Right hindlimb (tissue), 1 donor: ENCODE results near the gene LCNL1.

Experiments used
- DNase-seq: peaks from one replicate; pipeline ENCODE4 v3.0.0-alpha.2; 2018

Gene LCNL1

DNA sequence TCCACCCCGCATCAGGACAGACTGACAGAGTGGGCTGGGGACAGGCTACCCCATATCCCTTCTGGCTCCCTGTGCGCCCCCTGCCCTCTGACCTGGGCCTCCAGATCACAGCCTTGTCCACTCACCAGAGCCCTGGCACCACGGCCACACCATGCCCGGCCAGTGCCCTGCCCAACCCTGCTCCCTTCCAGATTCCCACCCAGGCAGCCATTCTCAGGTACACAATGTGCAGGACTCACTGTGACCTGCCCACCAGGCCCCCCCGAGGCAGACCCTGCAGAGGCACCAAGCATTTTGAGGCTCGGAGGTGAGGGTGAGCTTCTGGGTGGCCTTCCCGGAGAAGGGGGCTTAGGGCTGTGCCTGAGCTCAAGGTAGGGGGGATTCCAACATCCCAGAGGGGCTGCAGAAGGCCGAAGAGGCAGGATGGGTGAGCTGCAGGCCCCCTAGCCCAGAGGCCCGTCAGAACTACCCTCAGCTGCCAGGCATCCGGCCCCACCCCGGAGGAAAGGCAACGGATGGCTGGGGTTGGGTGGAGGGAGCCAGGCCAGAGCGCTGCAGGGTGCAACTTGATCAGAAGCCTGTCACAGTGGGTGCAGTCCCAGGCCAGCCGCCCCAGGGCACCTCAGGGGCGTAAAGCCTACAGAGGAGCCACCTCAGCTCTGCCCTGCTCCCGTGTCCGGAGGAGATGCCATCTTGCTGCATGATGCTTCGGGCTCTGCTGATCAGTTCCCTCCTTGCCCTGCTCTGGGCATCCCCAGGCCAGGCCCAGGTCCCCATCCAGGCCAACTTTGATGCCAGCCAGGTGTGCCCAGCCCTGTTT is at the start of gene LCNL1:
TSS of gene LCNL1 (plus strand) at position 762 of the 820 bp plus-strand sequence. CDS start 594 bp downstream, outside the sequence.
- DNase-seq = no peak

GRCh38 chr9:136934277-136934676 is 48.5 kb upstream of the LCNL1 start:
- DNase-seq = no peak

- DNase-seq = no peak
Observed at GRCh38 chr9:136935651-136936050, 47.1 kb upstream of the LCNL1 start.

DNA sequence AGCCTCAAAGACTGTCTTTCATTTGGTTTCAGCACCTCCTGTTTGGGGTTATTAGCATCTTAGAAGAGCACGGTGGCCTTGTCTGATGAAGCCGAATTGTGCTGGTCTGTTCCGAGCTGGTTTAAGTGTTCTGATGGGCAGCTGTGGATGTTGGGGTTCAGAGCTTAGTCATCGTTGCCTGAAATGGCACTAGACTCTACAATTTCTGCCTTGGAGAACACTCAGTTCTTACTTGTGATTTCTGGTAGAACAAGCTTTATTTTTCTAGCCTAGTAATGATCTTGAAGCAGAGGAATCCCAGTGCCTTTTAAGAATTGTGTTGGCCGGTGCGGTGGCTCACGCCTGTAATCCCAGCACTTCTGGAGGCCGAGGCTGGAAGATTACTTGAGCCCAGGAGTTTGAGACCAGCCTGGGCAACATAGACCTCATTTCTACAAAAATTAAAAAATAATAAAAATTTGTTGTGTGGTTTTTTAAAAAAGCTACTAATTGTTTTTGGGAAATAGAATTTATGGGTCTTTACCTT is 46.1 kb upstream of the LCNL1 start:
- DNase-seq = no peak

GRCh38 chr9:136937186-136938001 is 45.4 kb upstream of the LCNL1 start:
- DNase-seq = no peak

DNA sequence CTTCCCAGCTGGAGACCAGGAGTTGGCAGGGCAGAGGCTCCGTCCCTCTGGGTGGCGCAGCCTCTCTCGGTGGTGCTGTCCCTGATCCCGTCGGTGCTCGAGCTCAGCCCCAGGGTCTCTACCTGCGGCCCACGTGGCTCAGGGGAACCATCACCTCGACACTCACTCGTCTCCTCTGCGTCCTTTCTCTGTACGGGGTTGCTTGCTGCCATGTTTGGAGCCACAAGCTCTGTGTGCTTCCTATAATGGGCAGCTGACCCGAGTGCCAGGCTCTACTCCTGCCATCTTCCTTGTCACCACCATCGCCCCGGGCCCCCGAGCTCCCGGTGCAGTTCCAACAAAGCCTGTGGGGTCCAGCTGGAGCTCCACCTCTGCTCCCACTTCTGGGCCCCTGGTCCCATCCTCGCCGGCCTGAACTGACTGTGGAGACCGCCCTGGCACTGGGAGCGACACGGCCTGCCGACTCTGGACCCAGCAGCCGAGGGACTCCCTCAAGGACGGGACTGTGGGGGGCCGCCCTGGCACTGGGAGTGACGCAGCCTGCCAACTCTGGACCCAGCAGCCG is 43.3 kb upstream of the LCNL1 start:
- no peak for DNase-seq

- DNase-seq = no peak
Observed at GRCh38 chr9:136939996-136940525, 42.7 kb upstream of the LCNL1 start.

- DNase-seq = no peak
Observed at GRCh38 chr9:136940526-136941230, 42.1 kb upstream of the LCNL1 start.

- DNase-seq = no peak
Observed at GRCh38 chr9:136941231-136942111, 41.3 kb upstream of the LCNL1 start.

DNA sequence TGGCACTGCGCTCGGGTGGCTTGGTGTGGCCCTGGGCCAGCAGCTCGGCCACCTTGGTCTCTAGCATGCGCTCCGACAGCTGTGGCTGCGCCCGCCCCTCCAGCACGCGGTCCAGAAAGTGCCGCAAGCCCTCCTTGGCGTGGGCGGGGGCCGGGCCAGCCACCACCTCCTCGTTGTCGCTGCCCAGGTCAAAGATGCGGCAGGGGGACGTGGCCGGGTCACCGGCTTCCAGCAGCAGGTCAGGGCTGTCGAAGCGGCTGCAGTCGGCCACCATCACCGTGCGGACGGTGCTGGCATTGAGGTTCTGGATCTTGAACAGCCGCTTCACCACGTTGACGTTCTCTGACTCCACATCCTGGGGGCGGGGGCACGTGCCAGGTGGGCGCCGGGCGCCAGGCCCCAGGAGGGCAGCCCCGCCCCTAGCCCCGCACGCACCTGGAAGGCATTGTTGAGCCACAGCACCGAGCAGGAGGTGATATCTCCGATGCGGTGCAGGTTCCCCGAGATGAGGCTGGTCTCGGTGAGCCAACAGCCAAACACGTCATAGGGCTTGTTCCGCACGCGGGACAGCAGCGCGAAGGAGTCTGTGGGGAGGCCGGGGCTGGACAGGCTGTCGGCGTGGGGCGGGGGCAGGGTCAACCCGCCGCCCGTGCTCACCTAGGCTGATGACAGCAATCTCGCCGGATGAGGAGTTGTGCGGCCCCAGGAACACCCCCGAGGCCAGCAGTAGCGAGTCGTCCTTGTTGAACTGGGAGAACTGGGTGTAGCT is 40.5 kb upstream of the LCNL1 start:
- DNase-seq = no peak

DNA sequence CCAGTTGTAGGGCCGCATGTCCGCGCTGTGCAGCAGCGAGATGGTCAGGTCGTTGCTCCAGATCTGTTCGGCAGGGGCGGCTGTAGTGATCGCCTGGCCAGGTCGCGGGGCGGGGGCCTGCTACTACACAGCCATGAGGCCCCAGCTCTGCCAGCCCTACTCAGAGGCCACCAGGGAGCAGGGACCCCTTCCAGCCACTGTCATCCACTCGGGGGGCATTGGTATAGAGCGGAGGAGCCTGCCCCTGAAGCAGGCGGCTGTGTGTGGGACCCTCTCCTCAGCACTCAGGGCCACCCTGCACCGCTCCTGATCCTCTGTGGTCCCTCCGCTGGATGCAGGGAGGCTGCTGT is 39.9 kb upstream of the LCNL1 start:
- no peak for DNase-seq

- DNase-seq = no peak
Observed at GRCh38 chr9:136943291-136944211, 39.2 kb upstream of the LCNL1 start.

DNA sequence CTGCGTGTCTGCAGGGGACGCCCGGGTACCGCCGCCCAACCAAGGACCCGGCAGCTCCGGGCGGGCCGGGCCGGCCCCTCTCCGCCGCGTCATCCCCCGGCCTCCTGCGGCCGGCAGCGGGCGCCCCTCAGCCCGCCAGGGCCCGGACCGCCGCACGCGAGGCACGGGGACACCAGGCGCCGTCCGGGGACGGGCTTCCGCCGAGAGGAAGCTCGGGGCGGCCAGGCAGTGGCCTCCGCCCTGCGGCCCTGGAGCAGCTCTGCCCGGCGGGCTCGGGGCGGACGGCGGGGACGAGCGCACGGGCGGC is 38.6 kb upstream of the LCNL1 start:
- DNase-seq = no peak

DNA sequence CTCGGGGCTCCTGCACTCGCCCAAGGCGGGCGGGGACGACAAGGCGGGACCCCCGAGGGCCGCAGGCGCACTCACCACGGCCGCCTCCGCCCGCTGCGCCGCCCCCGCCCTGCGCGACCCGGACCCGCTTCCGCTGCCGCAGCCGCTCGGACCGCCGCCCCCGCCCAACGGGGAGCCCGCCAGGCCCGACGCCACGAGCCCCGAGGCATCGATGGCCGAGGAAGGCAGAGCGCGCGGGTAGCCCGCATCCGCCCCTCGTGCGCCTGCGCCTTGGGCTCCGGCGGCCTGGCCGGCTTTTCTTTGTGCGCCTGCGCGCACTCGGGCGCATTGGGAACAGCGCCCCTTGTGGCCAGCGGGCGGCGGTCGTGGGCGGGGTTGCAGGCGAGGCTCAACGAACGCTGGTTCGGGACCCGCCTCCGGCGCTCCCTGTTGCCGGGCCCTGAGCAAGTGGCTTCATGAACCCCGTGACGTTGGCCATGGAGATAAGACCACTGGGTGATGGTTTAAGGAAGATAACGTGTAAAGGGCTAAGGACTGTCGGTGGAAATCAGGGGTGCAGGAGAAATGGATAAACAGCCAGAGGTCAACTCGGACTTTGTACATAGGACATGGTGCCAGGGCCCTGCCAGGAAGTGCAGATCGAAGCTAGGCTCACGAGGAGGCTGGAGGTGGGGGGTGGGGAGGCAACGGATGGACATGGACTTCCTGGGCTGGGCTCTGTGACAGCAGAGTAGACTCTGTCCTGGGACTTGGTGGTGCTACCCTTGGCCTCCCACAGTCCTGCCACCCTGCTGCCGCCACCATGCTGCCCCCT is 38.1 kb upstream of the LCNL1 start, which contains the start of the genes C8G and FBXW5:
TSS of gene C8G (plus strand) at position 725 of the 814 bp plus-strand sequence. CDS start at position 803, 78 bp downstream.
TSS of gene FBXW5 (minus strand) at position 220 of the 814 bp plus-strand sequence. CDS start 655 bp downstream, outside the sequence.
- DNase-seq = peak; percentile 97

DNA sequence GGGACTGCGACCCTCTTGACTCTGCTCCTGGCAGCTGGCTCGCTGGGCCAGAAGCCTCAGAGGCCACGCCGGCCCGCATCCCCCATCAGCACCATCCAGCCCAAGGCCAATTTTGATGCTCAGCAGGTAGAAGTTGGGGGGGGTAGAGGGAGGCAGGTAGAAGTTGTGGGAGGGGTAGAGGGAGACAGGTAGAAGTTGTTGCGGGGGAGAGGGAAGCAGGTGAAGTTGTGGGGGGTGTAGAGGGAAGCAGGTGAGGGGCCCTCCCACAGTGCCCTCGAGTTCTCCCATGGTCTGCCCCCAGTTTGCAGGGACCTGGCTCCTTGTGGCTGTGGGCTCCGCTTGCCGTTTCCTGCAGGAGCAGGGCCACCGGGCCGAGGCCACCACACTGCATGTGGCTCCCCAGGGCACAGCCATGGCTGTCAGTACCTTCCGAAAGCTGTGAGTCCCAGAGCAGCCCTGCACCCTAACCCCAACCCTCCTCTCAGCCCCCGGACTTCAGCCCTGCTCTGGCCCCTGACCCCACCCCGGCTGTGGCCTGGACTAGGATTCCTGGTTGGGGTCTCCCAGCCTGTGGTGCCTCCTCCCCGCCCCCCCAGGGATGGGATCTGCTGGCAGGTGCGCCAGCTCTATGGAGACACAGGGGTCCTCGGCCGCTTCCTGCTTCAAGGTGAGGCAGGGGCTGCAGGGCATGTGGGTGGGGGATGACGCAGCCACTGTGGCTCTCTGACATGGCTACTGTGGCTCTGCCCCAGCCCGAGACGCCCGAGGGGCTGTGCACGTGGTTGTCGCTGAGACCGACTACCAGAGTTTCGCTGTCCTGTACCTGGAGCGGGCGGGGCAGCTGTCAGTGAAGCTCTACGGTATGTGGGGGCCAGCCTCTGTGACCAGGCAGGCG is 37.2 kb upstream of the LCNL1 start:
- no peak for DNase-seq

DNA sequence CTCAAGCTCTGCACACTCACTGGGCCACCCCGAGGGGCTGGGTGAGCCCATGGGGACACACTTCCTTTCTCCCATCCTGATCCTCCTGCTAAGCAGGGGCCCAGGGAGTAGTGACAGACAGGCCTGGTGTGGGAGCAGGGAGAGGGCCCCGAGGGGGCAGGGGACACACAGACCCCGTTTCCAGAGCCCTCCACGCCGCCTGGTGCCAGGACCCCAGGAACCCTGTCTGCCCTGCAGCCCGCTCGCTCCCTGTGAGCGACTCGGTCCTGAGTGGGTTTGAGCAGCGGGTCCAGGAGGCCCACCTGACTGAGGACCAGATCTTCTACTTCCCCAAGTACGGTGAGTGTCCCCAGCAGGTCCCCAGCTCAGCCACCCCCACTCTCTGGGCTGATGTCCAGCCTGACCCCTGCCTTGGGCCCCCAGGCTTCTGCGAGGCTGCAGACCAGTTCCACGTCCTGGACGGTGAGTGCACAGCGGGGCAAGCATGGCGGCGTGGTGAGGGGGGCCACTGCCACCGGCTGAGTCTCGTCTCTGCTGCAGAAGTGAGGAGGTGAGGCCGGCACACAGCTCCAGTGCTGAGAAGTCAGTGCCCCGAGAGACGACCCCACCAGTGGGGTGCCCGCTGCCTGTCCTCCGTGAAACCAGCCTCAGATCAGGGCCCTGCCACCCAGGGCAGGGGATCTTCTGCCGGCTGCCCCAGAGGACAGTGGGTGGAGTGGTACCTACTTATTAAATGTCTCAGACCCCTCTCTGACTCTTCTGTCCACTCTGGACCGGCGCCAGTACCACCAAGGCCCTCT is 36.4 kb upstream of the LCNL1 start:
- no peak for DNase-seq
